Ishikawa (cell line): ENCODE measurements around the gene IMPA2.

Source experiments
- CEBPB ChIP-seq: IDR thresholded peaks from 2 replicates; pipeline ENCODE4 v1.6.1; 2012
- TCF12 ChIP-seq: IDR thresholded peaks from 2 replicates; pipeline ENCODE4 v1.6.1; 2012; ENCODE audit warnings: low read depth

DNA sequence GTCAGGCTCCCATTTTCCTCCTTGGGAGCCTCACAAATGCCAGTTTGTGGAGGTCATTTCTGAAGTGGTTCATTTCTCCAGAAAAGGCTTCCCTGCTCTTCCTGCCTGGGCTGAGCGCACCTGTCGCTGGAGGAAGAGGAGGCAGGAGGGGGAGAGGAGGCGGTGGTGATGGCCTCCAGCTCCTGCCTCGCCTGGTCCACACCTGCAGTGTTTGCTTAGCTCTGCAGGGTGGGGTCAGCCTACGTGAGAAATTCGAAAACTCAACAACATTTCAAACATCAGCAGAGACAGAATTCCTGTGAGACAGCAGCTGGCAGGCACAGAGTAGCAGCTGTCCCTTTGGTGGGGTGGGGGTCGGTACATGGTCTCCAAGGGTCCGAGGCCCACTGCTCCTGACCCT lies 7.9 kb downstream of the IMPA2 start:
- TF ChIP-seq TCF12 (no peak), CEBPB (no peak)
